ENCODE measurements around the gene CDK2AP2. TPM values are rescaled to one million over a fixed set of nuclear protein-coding genes. Genes with fewer than 3 reads are reported as not detected.
"Not testable (repeated sequence)": the region's sequence is repeated elsewhere in the genome, so short reads cannot be mapped to it uniquely, and the experiment has no call there.

The CDK2AP2 gene
- total and polyA plus RNA-seq, 2 experiments from 2014 or later, result 48.6 to 120 TPM

DNA sequence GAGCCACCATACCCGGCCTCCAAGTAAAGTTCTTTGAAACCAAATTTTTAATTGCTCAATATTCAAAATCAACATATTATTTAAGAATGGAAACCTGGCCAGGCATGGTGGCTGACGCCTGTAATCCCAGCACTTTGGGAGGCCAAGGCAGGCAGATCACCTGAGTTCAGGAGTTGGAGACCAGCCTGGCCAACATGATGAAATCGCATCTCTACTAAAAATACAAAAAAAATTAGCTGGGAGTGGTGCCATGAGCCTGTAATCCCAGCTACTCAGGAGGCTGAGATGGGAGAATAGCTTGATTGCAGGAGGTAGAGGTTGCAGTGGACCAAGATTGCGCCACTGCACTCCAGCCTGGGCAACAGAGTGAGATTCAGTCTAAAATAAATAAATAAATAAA lies 40.1 kb upstream of the CDK2AP2 start:
- H2AFZ ChIP-seq; H3K27ac ChIP-seq (ENCODE audit: low read depth); H3K27ac Mint-ChIP-seq; ATAC-seq; H3K4me3 ChIP-seq; H3K4me3 Mint-ChIP-seq; DNase-seq (ENCODE audit: low spot score); H3K79me2 ChIP-seq (replicated peaks; ENCODE audit: insufficient read depth); H3K9me2 ChIP-seq (ENCODE audit: insufficient read depth); H3K4me1 ChIP-seq (ENCODE audit: insufficient read depth); H3K27me3 ChIP-seq (ENCODE audit: insufficient read depth); H4K20me1 ChIP-seq (replicated peaks; ENCODE audit: insufficient read depth); H3K36me3 ChIP-seq (ENCODE audit: insufficient read depth); H3K27me3 Mint-ChIP-seq (ENCODE audit: insufficient read depth, low read depth, poor library complexity); H3K4me1 Mint-ChIP-seq; H3F3A ChIP-seq (replicated peaks; ENCODE audit: low read depth); H3K4me2 ChIP-seq: not testable (repeated sequence)
- Mint-ChIP-seq H3K9me3 (peaks cover 31% of the 10 kb centered on the region), H3K36me3 (ENCODE audit: low read depth) (peaks cover 13% of the 10 kb centered on the region; the same call in 1 of the 3 replicates)

DNA sequence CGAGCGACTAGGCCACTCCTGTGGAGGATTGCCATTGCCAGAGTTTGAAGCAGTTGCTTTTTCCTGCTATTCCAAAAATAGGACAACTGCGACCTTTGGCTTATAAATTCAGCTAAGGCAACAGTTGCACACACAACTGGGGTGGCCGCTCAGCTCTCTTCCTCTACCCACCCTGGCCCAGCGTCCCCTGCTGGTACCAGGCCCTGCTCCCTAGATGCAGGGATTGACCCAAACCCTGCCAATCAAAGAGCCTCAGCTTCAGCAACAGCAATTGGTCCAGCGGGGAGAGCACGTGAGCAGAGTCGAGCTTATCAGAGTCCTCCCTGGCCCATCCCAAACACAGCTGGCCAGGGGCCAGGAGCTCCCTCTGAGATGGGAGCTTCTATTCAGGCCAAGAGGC lies 37.3 kb upstream of the CDK2AP2 start:
- Histone ChIP-seq H3K4me2 (no peak overlapping the region), H3K79me2 (replicated peaks; ENCODE audit: insufficient read depth) (no peaks in the 10 kb centered on the region), H3F3A (replicated peaks; ENCODE audit: low read depth) (no peaks in the 10 kb centered on the region), H4K20me1 (replicated peaks; ENCODE audit: insufficient read depth) (no peaks in the 10 kb centered on the region), H3K27me3 (ENCODE audit: insufficient read depth) (no peaks in the 10 kb centered on the region), H3K9me2 (ENCODE audit: insufficient read depth) (no peaks in the 10 kb centered on the region), H3K36me3 (ENCODE audit: insufficient read depth) (no peaks in the 10 kb centered on the region), H3K27ac (ENCODE audit: low read depth) (no peak overlapping the region), H2AFZ (peak overlapping the region; percentile 80; the same call in 1 of the 2 replicates), H3K4me1 (ENCODE audit: insufficient read depth) (0 out of 2 replicates have a peak, but pooled peaks cover 5% of the 10 kb centered on the region), H3K4me3 (no peak overlapping the region)
- ATAC-seq (peak; percentile 89), DNase-seq (ENCODE audit: low spot score) (peak; percentile 70)
- Mint-ChIP-seq H3K27ac (no peak overlapping the region), H3K9me3 (peaks cover 8% of the 10 kb centered on the region), H3K36me3 (ENCODE audit: low read depth) (0 out of 3 replicates have a peak, but pooled peaks cover 2% of the 10 kb centered on the region), H3K4me3 (no peak overlapping the region), H3K27me3 (ENCODE audit: insufficient read depth, low read depth, poor library complexity) (peaks cover 3% of the 10 kb centered on the region), H3K4me1 (peaks cover 5% of the 10 kb centered on the region)
- TF ChIP-seq POLR2AphosphoS5 (IDR thresholded peaks at IDR 0.05; ENCODE audit: low read depth) (peak; percentile 31; the same call in 1 of the 2 replicates), STAT1 (IDR thresholded peaks at IDR 0.05; ENCODE audit: unreplicated experiment) (no peak), ZNF331 (CRISPR knock-in tag; IDR thresholded peaks at IDR 0.05; ENCODE audit: low read depth) (no peak)
- TF ChIP-seq, protein P1, sequence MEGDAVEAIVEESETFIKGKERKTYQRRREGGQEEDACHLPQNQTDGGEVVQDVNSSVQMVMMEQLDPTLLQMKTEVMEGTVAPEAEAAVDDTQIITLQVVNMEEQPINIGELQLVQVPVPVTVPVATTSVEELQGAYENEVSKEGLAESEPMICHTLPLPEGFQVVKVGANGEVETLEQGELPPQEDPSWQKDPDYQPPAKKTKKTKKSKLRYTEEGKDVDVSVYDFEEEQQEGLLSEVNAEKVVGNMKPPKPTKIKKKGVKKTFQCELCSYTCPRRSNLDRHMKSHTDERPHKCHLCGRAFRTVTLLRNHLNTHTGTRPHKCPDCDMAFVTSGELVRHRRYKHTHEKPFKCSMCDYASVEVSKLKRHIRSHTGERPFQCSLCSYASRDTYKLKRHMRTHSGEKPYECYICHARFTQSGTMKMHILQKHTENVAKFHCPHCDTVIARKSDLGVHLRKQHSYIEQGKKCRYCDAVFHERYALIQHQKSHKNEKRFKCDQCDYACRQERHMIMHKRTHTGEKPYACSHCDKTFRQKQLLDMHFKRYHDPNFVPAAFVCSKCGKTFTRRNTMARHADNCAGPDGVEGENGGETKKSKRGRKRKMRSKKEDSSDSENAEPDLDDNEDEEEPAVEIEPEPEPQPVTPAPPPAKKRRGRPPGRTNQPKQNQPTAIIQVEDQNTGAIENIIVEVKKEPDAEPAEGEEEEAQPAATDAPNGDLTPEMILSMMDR (conservative IDR thresholded peaks at IDR 0.05; ENCODE audit: low read depth in 2 of 2), result peak in 1 of 2 experiments; percentile 52; a peak in 3 of 4 replicates

DNA sequence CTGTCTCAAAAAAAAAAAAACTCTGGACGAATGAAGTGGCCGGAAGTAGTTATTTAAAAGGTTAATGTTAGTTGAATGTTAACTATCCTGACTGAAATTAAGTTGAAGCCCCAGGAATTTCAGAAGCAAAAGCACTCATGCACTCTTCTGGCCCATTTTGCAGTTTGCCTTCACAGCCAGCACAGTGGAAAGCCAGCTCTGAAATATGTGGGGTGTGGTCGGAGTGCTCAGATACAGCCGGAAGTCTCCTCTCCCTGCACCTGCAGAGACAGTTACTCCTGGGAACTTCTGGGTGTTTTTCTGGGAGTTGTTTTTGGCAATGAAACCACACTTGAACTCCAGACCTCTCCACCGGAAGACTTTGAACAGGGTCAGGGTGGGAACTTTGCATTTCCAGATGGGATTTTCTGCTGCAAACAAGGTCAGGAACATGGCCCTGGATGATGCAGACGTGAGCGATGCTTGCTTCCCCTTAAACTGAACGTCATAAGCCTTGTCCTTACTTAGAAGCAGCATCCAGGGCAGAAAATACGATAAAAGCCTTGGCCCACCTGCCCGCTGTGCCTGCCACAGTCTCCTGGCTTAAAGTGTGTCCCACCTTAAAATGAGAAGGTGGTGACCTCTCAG lies 36.8 kb upstream of the CDK2AP2 start:
- Mint-ChIP-seq H3K4me1 (peaks cover 5% of the 10 kb centered on the region), H3K27ac (no peak overlapping the region), H3K36me3 (ENCODE audit: low read depth) (no peaks in the 10 kb centered on the region), H3K4me3 (no peak overlapping the region), H3K27me3 (ENCODE audit: insufficient read depth, low read depth, poor library complexity) (peaks cover 3% of the 10 kb centered on the region), H3K9me3 (peaks cover 3% of the 10 kb centered on the region)
- ATAC-seq (no peak), DNase-seq (ENCODE audit: low spot score) (no peak)
- Histone ChIP-seq H3K4me2 (no peak overlapping the region), H3K4me1 (ENCODE audit: insufficient read depth) (0 out of 2 replicates have a peak, but pooled peaks cover 5% of the 10 kb centered on the region), H3K36me3 (ENCODE audit: insufficient read depth) (no peaks in the 10 kb centered on the region), H3K4me3 (no peak overlapping the region), H3K27ac (ENCODE audit: low read depth) (no peak overlapping the region), H3K27me3 (ENCODE audit: insufficient read depth) (no peaks in the 10 kb centered on the region), H3K79me2 (replicated peaks; ENCODE audit: insufficient read depth) (no peaks in the 10 kb centered on the region), H3F3A (replicated peaks; ENCODE audit: low read depth) (no peaks in the 10 kb centered on the region), H2AFZ (peak overlapping the region; percentile 80; the same call in 1 of the 2 replicates), H4K20me1 (replicated peaks; ENCODE audit: insufficient read depth) (no peaks in the 10 kb centered on the region), H3K9me2 (ENCODE audit: insufficient read depth) (no peaks in the 10 kb centered on the region)
- no peak for TF ChIP-seq JUNB (IDR thresholded peaks at IDR 0.05; ENCODE audit: unreplicated experiment)
- no peak for TF ChIP-seq POLR2AphosphoS5 (IDR thresholded peaks at IDR 0.05; ENCODE audit: low read depth)
- TF ChIP-seq, protein P2, sequence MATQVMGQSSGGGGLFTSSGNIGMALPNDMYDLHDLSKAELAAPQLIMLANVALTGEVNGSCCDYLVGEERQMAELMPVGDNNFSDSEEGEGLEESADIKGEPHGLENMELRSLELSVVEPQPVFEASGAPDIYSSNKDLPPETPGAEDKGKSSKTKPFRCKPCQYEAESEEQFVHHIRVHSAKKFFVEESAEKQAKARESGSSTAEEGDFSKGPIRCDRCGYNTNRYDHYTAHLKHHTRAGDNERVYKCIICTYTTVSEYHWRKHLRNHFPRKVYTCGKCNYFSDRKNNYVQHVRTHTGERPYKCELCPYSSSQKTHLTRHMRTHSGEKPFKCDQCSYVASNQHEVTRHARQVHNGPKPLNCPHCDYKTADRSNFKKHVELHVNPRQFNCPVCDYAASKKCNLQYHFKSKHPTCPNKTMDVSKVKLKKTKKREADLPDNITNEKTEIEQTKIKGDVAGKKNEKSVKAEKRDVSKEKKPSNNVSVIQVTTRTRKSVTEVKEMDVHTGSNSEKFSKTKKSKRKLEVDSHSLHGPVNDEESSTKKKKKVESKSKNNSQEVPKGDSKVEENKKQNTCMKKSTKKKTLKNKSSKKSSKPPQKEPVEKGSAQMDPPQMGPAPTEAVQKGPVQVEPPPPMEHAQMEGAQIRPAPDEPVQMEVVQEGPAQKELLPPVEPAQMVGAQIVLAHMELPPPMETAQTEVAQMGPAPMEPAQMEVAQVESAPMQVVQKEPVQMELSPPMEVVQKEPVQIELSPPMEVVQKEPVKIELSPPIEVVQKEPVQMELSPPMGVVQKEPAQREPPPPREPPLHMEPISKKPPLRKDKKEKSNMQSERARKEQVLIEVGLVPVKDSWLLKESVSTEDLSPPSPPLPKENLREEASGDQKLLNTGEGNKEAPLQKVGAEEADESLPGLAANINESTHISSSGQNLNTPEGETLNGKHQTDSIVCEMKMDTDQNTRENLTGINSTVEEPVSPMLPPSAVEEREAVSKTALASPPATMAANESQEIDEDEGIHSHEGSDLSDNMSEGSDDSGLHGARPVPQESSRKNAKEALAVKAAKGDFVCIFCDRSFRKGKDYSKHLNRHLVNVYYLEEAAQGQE (IDR thresholded peaks at IDR 0.05; ENCODE audit: unreplicated experiment), result no peak
- no peak for TF ChIP-seq NANOG (IDR thresholded peaks at IDR 0.05; ENCODE audit: borderline replicate concordance)
- TF ChIP-seq CREB1 (CRISPR knock-in tag; IDR thresholded peaks at IDR 0.05; ENCODE audit: low read depth), result no peak
- TF ChIP-seq, protein P3, sequence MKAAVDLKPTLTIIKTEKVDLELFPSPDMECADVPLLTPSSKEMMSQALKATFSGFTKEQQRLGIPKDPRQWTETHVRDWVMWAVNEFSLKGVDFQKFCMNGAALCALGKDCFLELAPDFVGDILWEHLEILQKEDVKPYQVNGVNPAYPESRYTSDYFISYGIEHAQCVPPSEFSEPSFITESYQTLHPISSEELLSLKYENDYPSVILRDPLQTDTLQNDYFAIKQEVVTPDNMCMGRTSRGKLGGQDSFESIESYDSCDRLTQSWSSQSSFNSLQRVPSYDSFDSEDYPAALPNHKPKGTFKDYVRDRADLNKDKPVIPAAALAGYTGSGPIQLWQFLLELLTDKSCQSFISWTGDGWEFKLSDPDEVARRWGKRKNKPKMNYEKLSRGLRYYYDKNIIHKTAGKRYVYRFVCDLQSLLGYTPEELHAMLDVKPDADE (IDR thresholded peaks at IDR 0.05), result no peak
- no peak for TF ChIP-seq STAT1 (IDR thresholded peaks at IDR 0.05; ENCODE audit: unreplicated experiment)
- no peak for TF ChIP-seq ZNF331 (CRISPR knock-in tag; IDR thresholded peaks at IDR 0.05; ENCODE audit: low read depth)
- TF ChIP-seq ZNF114 (CRISPR knock-in tag; IDR thresholded peaks at IDR 0.05), result no peak
- no peak for TF ChIP-seq EZH2 (IDR thresholded peaks at IDR 0.05; ENCODE audit: low read depth, unreplicated experiment)

Data from GM23338 (cell line).